ENCODE data around the gene CCDC134. TPM values are rescaled to one million over a fixed set of nuclear protein-coding genes. Genes with fewer than 3 reads are reported as not detected.

The CCDC134 gene
- total and polyA plus RNA-seq, 2 donors from 2014 or later: 5.0 to 12.2 TPM

GRCh38 chr22:41842996-41843970, 42.8 kb downstream of the CCDC134 start:
- FAIRE-seq (no peak), DNase-seq (no peak)
- H3K27me3 ChIP-seq (ENCODE audit: control insufficient read depth, insufficient read depth, low read length): no peaks in the 10 kb centered on the region
- no peak overlapping the region for H3K9ac ChIP-seq (ENCODE audit: low read length in 3 of 3)
- H3K27ac ChIP-seq (ENCODE audit: low read depth in 2 of 2, low read length in 2 of 2): no peak overlapping the region
- no peaks in the 10 kb centered on the region for H3K9me3 ChIP-seq (ENCODE audit: control insufficient read depth in 2 of 3, insufficient read depth in 1 of 3, low read length in 3 of 3)
- no peak overlapping the region for H3K4me3 ChIP-seq (ENCODE audit: low read length in 3 of 3)
- peaks cover 0 to 2% (median 0%) of the 10 kb centered on the region in 3 donors for H3K36me3 ChIP-seq (ENCODE audit: control insufficient read depth in 2 of 3, insufficient read depth in 3 of 3, low read length in 3 of 3)
- intact Hi-C loops (cut with DNase I): no loop called here
- H3K4me1 ChIP-seq (ENCODE audit: control insufficient read depth in 2 of 3, insufficient read depth in 2 of 3, low read depth in 1 of 3, low read length in 3 of 3): peaks cover 0 to 28% (median 14%) of the 10 kb centered on the region in 3 donors
- TF ChIP-seq CTCF (IDR thresholded peaks at IDR 0.05; ENCODE audit: borderline replicate concordance, extremely low read depth, insufficient read depth): no peak

- no peak for DNase-seq
These were observed 43.6 kb downstream of the CCDC134 start for GRCh38 chr22:41844036-41844435.

GRCh38 chr22:41844513-41844912, 44.0 kb downstream of the CCDC134 start:
- no peak for TF ChIP-seq CTCF (IDR thresholded peaks at IDR 0.05; ENCODE audit: borderline replicate concordance, extremely low read depth, insufficient read depth)
- peak overlapping the region in 1 of 2 donors; percentile 13 for H3K27ac ChIP-seq (ENCODE audit: low read depth in 2 of 2, low read length in 2 of 2)

More at GRCh38 chr22:41844036-41844435, 43.6 kb downstream of the CCDC134 start:
- Histone ChIP-seq H3K27ac (ENCODE audit: low read depth in 2 of 2, low read length in 2 of 2) (peak overlapping the region in 1 of 2 donors; percentile 13), H3K9ac (ENCODE audit: low read length in 3 of 3) (no peak overlapping the region), H3K4me3 (ENCODE audit: low read length in 3 of 3) (no peak overlapping the region), H3K27me3 (ENCODE audit: control insufficient read depth, insufficient read depth, low read length) (no peaks in the 10 kb centered on the region), H3K9me3 (ENCODE audit: control insufficient read depth in 2 of 3, insufficient read depth in 1 of 3, low read length in 3 of 3) (no peaks in the 10 kb centered on the region), H3K36me3 (ENCODE audit: control insufficient read depth in 2 of 3, insufficient read depth in 3 of 3, low read length in 3 of 3) (peaks cover 0 to 2% (median 0%) of the 10 kb centered on the region in 3 donors), H3K4me1 (ENCODE audit: control insufficient read depth in 2 of 3, insufficient read depth in 2 of 3, low read depth in 1 of 3, low read length in 3 of 3) (peaks cover 0 to 29% (median 14%) of the 10 kb centered on the region in 3 donors)
- intact Hi-C loops (cut with DNase I): no loop called here
- TF ChIP-seq CTCF (IDR thresholded peaks at IDR 0.05; ENCODE audit: borderline replicate concordance, extremely low read depth, insufficient read depth): no peak
- FAIRE-seq: no peak

More at GRCh38 chr22:41844513-41844912, 44.0 kb downstream of the CCDC134 start:
- Histone ChIP-seq H3K9ac (ENCODE audit: low read length in 3 of 3) (no peak overlapping the region), H3K4me1 (ENCODE audit: control insufficient read depth in 2 of 3, insufficient read depth in 2 of 3, low read depth in 1 of 3, low read length in 3 of 3) (peaks cover 0 to 29% (median 14%) of the 10 kb centered on the region in 3 donors), H3K36me3 (ENCODE audit: control insufficient read depth in 2 of 3, insufficient read depth in 3 of 3, low read length in 3 of 3) (peaks cover 0 to 2% (median 0%) of the 10 kb centered on the region in 3 donors), H3K9me3 (ENCODE audit: control insufficient read depth in 2 of 3, insufficient read depth in 1 of 3, low read length in 3 of 3) (no peaks in the 10 kb centered on the region), H3K4me3 (ENCODE audit: low read length in 3 of 3) (no peak overlapping the region), H3K27me3 (ENCODE audit: control insufficient read depth, insufficient read depth, low read length) (no peaks in the 10 kb centered on the region)
- intact Hi-C loops (cut with DNase I): no loop called here
- no peak for FAIRE-seq
- no peak for DNase-seq
